ENCODE results near the gene ST8SIA5.
"Not testable (repeated sequence)": the region's sequence is repeated elsewhere in the genome, so short reads cannot be mapped to it uniquely, and the experiment has no call there.

The ST8SIA5 gene

GRCh38 chr18:46756559-46757201 is at the start of gene ST8SIA5:
Gene ST8SIA5 (minus strand): TSS chr18:46757053. CDS start chr18:46756508, 545 bp downstream.
- DNase-seq, result no peak

DNA sequence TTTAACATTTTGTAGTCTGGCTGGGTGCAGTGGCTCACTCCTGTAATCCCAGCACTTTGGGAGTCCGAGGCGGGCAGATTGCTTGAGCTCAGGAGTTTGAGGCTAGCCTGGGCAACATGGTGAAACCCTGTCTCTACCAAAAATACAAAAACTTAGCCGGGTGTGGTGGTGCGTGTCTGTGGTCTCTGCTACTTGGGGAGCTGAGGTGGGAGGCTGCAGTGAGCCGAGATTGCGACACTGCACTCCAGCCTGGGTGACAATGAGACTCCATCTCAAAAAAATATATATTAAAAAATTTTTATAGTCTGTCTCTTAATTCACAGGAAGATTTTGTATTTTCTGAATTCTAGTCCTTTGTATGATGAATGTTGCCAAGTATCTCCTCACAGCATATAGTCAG is 39.1 kb upstream of the ST8SIA5 start:
- DNase-seq, result not testable (repeated sequence)

- no peak for DNase-seq
Measured at GRCh38 chr18:46794607-46795006, 37.8 kb upstream of the ST8SIA5 start.

- DNase-seq, result no peak
Measured at GRCh38 chr18:46793565-46793964, 36.7 kb upstream of the ST8SIA5 start.

DNA sequence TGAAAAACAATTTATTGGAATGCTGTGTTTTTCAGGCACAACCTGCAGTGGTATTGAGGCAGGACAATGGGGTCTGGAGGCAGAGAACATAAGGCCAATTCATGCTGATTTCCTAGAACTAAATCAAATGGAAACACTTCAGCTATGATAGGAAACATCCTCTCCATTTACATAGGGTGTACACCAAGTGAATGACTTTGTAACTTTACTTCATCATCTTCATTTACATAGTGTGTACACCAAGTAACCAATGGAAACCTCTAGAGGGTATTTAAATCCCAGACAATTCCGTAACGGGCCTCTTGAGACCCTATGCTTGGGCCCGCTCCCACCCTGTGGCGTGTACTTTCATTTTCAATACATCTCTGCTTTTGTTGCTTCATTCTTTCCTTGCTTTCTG is 32.2 kb upstream of the ST8SIA5 start:
- DNase-seq, result no peak

GRCh38 chr18:46787674-46788073 is 30.8 kb upstream of the ST8SIA5 start:
- no peak for DNase-seq

GRCh38 chr18:46772357-46772756 is 15.5 kb upstream of the ST8SIA5 start:
- DNase-seq, result peak; percentile 37

- no peak for DNase-seq
Measured at GRCh38 chr18:46771141-46771540, 14.3 kb upstream of the ST8SIA5 start.

- no peak for DNase-seq
Measured at GRCh38 chr18:46770708-46771107, 13.9 kb upstream of the ST8SIA5 start.

- no peak for DNase-seq
Measured at GRCh38 chr18:46768166-46768921, 11.5 kb upstream of the ST8SIA5 start.

GRCh38 chr18:46767217-46767616 is 10.4 kb upstream of the ST8SIA5 start:
- DNase-seq, result no peak

- DNase-seq, result no peak
Measured at GRCh38 chr18:46764586-46764985, 7.7 kb upstream of the ST8SIA5 start.

- no peak for DNase-seq
Measured at GRCh38 chr18:46761059-46761769, 4.4 kb upstream of the ST8SIA5 start.

- no peak for DNase-seq
Measured at GRCh38 chr18:46759890-46760289, 3.0 kb upstream of the ST8SIA5 start.

DNA sequence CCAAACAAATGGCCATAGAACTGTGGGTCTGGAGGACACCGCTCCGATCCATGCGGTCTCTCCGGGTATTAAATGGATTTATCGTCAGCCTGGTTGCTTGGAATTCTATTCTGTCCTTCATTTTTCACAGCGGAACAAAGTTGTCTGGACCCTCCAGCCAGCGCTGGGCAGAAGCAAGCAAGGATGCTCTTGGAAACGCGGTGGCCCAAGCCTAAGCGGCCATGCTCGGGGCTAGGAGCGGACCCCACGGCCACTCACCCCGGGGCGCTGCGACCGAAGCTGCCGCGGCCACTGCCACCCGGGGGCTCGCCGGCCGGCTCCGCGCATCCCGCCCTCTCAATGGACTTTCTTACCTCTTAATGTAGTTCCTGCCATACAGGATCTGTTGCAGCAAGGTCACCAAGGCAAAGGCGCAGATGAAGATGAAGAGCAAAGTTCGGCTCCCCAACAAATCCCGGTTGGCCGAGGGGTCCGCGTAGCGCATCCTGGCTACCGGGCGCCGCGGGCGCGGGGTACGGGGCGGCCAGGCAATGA is 761 bp downstream of the ST8SIA5 start:
- DNase-seq, result no peak

- no peak for DNase-seq
Measured at GRCh38 chr18:46755315-46756024, 1.4 kb downstream of the ST8SIA5 start.

- DNase-seq, result no peak
Measured at GRCh38 chr18:46754661-46755292, 2.1 kb downstream of the ST8SIA5 start.

- peak; percentile 62 for DNase-seq
Measured at GRCh38 chr18:46754188-46754587, 2.7 kb downstream of the ST8SIA5 start.

DNA sequence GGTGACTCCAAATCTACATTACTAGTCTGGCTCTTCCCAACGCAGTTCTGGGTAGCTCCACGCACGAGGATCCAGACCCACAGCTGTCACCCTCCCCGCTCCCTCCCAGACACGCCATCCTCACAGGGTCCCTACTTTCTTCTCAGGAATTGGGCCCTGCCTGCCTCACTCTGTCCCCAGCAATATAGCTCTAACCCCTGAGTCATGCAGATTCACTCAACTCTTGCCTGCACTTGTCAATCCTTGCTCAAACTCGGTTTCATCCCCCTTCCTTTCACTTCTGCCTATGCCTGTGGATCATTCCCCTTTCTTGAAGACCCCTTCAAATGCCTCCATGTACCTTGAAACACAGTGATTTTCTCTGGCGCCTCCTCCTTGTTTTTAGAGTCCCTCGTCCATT is 5.0 kb downstream of the ST8SIA5 start:
- no peak for DNase-seq

- no peak for DNase-seq
Measured at GRCh38 chr18:46750626-46751025, 6.2 kb downstream of the ST8SIA5 start.

- DNase-seq, result no peak
Measured at GRCh38 chr18:46748466-46748865, 8.4 kb downstream of the ST8SIA5 start.

GRCh38 chr18:46740046-46740445 is 16.8 kb downstream of the ST8SIA5 start:
- no peak for DNase-seq
